ENCODE results near the gene ARMC9.
A peak's percentile ranks its signal among the peaks of the same experiment; 100 is the strongest.

Gene ARMC9

GRCh38 chr2:231318954-231319353, 120.5 kb downstream of the ARMC9 start:
- intact Hi-C loops (cut with DNase I) = no loop called here
- peak in 1 of 42 donors; percentile 10 for DNase-seq

GRCh38 chr2:231319867-231320266, 121.4 kb downstream of the ARMC9 start:
- peak in 1 of 42 donors; percentile 7 for DNase-seq
- intact Hi-C loops (cut with DNase I) = no loop called here

- peak in 13 of 42 donors; percentile 16 to 60 (median 36) for DNase-seq
- intact Hi-C loops (cut with DNase I) = no loop called here
These were observed 122.6 kb downstream of the ARMC9 start for GRCh38 chr2:231321021-231321420.

- DNase-seq = peak in 19 of 42 donors; percentile 19 to 59 (median 39)
- intact Hi-C loops (cut with DNase I) = no loop called here
These were observed 123.3 kb downstream of the ARMC9 start for GRCh38 chr2:231321556-231322334.

- DNase-seq = peak in 1 of 42 donors; percentile 41
- intact Hi-C loops (cut with DNase I) = no loop called here
These were observed 124.9 kb downstream of the ARMC9 start for GRCh38 chr2:231323316-231323715.

- DNase-seq = peak in 1 of 42 donors; percentile 14
- intact Hi-C loops (cut with DNase I) = no loop called here
These were observed 127.4 kb downstream of the ARMC9 start for GRCh38 chr2:231325826-231326225.

- intact Hi-C loops (cut with DNase I) = no loop called here
- peak in 1 of 42 donors; percentile 35 for DNase-seq
These were observed 128.0 kb downstream of the ARMC9 start for GRCh38 chr2:231326404-231326803.

- peak in 2 of 42 donors; percentile 18 to 31 for DNase-seq
- intact Hi-C loops (cut with DNase I) = no loop called here
These were observed 131.9 kb downstream of the ARMC9 start for GRCh38 chr2:231330311-231330710.

- peak in 2 of 42 donors; percentile 23 to 29 for DNase-seq
- intact Hi-C loops (cut with DNase I) = no loop called here
These were observed 133.1 kb downstream of the ARMC9 start for GRCh38 chr2:231331533-231331932.

GRCh38 chr2:231332388-231332787, 134.0 kb downstream of the ARMC9 start:
- intact Hi-C loops (cut with DNase I) = no loop called here
- no peak for DNase-seq

- intact Hi-C loops (cut with DNase I) = no loop called here
- DNase-seq = peak in 3 of 42 donors; percentile 12 to 28 (median 23)
These were observed 134.6 kb downstream of the ARMC9 start for GRCh38 chr2:231332872-231333500.

GRCh38 chr2:231334179-231334930, 135.9 kb downstream of the ARMC9 start:
- peak in 37 of 42 donors; percentile 24 to 81 (median 54) for DNase-seq
- intact Hi-C loops (cut with DNase I) = no loop called here

GRCh38 chr2:231334981-231335380, 136.6 kb downstream of the ARMC9 start:
- intact Hi-C loops (cut with DNase I) = no loop called here
- no peak for DNase-seq

- DNase-seq = peak in 1 of 42 donors; percentile 32
- intact Hi-C loops (cut with DNase I) = no loop called here
These were observed 137.2 kb downstream of the ARMC9 start for GRCh38 chr2:231335591-231335990.

GRCh38 chr2:231336236-231336635, 137.8 kb downstream of the ARMC9 start:
- DNase-seq = peak in 2 of 42 donors; percentile 22 to 39
- intact Hi-C loops (cut with DNase I) = no loop called here

GRCh38 chr2:231336700-231337099, 138.3 kb downstream of the ARMC9 start:
- intact Hi-C loops (cut with DNase I) = no loop called here
- peak in 2 of 42 donors; percentile 23 to 35 for DNase-seq

GRCh38 chr2:231337807-231338759, 139.7 kb downstream of the ARMC9 start:
- DNase-seq = peak in 1 of 42 donors; percentile 18
- intact Hi-C loops (cut with DNase I) = no loop called here

GRCh38 chr2:231339316-231339715, 140.9 kb downstream of the ARMC9 start:
- intact Hi-C loops (cut with DNase I) = no loop called here
- peak in 1 of 42 donors; percentile 24 for DNase-seq

- intact Hi-C loops (cut with DNase I) = no loop called here
- peak in 2 of 42 donors; percentile 11 to 27 for DNase-seq
These were observed 142.7 kb downstream of the ARMC9 start for GRCh38 chr2:231341100-231341499.

Data from head of caudate nucleus (tissue), 42 donors.